ENCODE results near the gene TRPM3. TPM values are rescaled to one million over a fixed set of nuclear protein-coding genes. Genes with fewer than 3 reads are reported as not detected.

Gene TRPM3
- total and polyA plus RNA-seq, 9 of the 15 experiments (the other 6 are each of a cell fraction or from before 2014, with no cell fraction given): 0.04 TPM; not detected in 8

DNA sequence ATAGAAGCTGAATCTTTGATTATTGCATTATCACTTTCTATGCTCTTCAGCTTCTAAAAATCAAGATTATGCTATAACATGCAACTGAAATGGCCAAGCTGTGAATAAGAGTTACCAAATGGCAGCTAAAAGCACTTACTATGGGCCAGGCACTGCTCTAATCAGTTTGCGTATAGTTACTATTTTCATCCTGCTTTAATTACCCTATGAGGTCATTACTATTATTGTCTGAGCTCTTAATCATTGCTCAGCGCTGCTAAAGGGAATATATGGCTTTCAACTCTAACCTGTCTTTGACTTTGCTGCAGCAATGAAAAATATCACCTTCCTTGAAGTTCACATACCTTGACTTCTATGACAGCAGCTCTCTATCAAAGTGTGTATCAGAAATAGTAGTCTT lies 210.8 kb downstream of the TRPM3 start:
- Histone ChIP-seq H3K9me1 (ENCODE audit: control insufficient read depth, insufficient read depth, low read length) (no peaks in the 10 kb centered on the region), H3K9ac (ENCODE audit: insufficient read depth in 1 of 2, low read depth in 2 of 2, low read length in 2 of 2) (no peak overlapping the region), H3K4me1 (replicated peaks in 1 of 2; ENCODE audit: control insufficient read depth in 2 of 2, insufficient read depth in 2 of 2, low read length in 2 of 2) (no peaks in the 10 kb centered on the region), H3K27me3 (ENCODE audit: control insufficient read depth in 2 of 2, insufficient read depth in 2 of 2, low read length in 2 of 2) (no peaks in the 10 kb centered on the region), H3K9me3 (replicated peaks; ENCODE audit: control insufficient read depth, insufficient read depth, low read depth, low read length) (no peaks in the 10 kb centered on the region), H2AFZ (ENCODE audit: low read depth, low read length) (no peak overlapping the region), H3K79me2 (ENCODE audit: control insufficient read depth, insufficient read depth, low read length) (no peaks in the 10 kb centered on the region), H3K4me2 (ENCODE audit: insufficient read depth, low read length) (no peak overlapping the region), H3K4me3 (no peak overlapping the region), H3K27ac (ENCODE audit: extremely low read depth, low read depth, low read length) (no peak overlapping the region), H3K36me3 (ENCODE audit: control insufficient read depth, insufficient read depth, low read length) (no peaks in the 10 kb centered on the region), H4K20me1 (replicated peaks; ENCODE audit: control insufficient read depth, insufficient read depth, low read length) (no peaks in the 10 kb centered on the region)
- BruUV-seq (replicated peaks): no TSS peak
- intact Hi-C loops (cut with micrococcal nuclease) (no loop called here), in situ Hi-C loops (cut with MboI) (loop anchor here (25.0 kb wide), 1 partner anchor 1352 kb away; no protein-coding TSS in a partner anchor)
- DNase-seq (ENCODE audit: extremely low read depth in 1 of 4, low spot score in 3 of 4): no peak
- no peak for TF ChIP-seq LEF1 (IDR thresholded peaks at IDR 0.05)
- no peak for ATAC-seq
- 0% methylated on average over 2 of the region's 2 CpGs for WGBS (ENCODE audit: insufficient coverage, low coverage, missing lambda C conversion rate)
- POLR2A ChIA-PET: no interaction called here
- FAIRE-seq: no peak
- CTCF ChIA-PET (ENCODE audit: low intra/inter-chr PET ratio): no interaction called here

DNA sequence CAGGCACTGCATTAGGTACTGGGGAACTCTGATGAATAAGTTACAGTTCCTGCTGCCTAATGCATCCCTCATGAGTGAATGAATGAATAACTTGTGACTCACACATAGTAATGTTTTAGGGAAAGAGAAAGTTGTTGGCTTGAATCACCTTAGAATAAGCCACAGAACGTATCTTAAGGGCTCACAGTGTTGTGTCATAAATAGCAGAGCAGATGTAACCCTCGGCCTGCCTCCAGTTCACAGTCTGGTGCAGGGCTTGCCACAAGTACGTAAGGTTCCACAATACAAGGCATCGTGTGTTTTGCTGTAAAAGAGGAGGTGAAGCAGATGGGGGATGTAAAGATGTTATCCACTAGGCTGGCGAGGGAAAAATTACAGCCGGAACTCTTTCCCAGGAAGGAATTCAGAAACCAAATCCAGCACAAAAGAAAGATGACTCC lies 218.7 kb downstream of the TRPM3 start:
- no peak for DNase-seq (ENCODE audit: extremely low read depth in 1 of 4, low spot score in 3 of 4)
- no peaks in the 10 kb centered on the region for H3K79me2 ChIP-seq (ENCODE audit: control insufficient read depth, insufficient read depth, low read length)
- ATAC-seq: no peak
- H3K27me3 ChIP-seq (ENCODE audit: control insufficient read depth in 2 of 2, insufficient read depth in 2 of 2, low read length in 2 of 2): no peaks in the 10 kb centered on the region
- no peak overlapping the region for H3K4me2 ChIP-seq (ENCODE audit: insufficient read depth, low read length)
- BruUV-seq (replicated peaks): no TSS peak
- H2AFZ ChIP-seq (ENCODE audit: low read depth, low read length): no peak overlapping the region
- CTCF ChIA-PET (ENCODE audit: low intra/inter-chr PET ratio): no interaction called here
- intact Hi-C loops (cut with micrococcal nuclease): no loop called here
- no peaks in the 10 kb centered on the region for H3K36me3 ChIP-seq (ENCODE audit: control insufficient read depth, insufficient read depth, low read length)
- no peaks in the 10 kb centered on the region for H3K4me1 ChIP-seq (replicated peaks in 1 of 2; ENCODE audit: control insufficient read depth in 2 of 2, insufficient read depth in 2 of 2, low read length in 2 of 2)
- POLR2A ChIA-PET: no interaction called here
- H3K27ac ChIP-seq (ENCODE audit: extremely low read depth, low read depth, low read length): no peak overlapping the region
- H3K9ac ChIP-seq (ENCODE audit: insufficient read depth in 1 of 2, low read depth in 2 of 2, low read length in 2 of 2): no peak overlapping the region
- WGBS (ENCODE audit: insufficient coverage, low coverage, missing lambda C conversion rate): 0% methylated on average over 6 of the region's 6 CpGs
- in situ Hi-C loops (cut with MboI): loop anchor here (25.0 kb wide), 1 partner anchor 1360 kb away; no protein-coding TSS in a partner anchor
- no peaks in the 10 kb centered on the region for H3K9me1 ChIP-seq (ENCODE audit: control insufficient read depth, insufficient read depth, low read length)
- H3K4me3 ChIP-seq: no peak overlapping the region
- no peaks in the 10 kb centered on the region for H4K20me1 ChIP-seq (replicated peaks; ENCODE audit: control insufficient read depth, insufficient read depth, low read length)
- no peaks in the 10 kb centered on the region for H3K9me3 ChIP-seq (replicated peaks; ENCODE audit: control insufficient read depth, insufficient read depth, low read depth, low read length)
- FAIRE-seq: no peak
- TF ChIP-seq, protein P1, sequence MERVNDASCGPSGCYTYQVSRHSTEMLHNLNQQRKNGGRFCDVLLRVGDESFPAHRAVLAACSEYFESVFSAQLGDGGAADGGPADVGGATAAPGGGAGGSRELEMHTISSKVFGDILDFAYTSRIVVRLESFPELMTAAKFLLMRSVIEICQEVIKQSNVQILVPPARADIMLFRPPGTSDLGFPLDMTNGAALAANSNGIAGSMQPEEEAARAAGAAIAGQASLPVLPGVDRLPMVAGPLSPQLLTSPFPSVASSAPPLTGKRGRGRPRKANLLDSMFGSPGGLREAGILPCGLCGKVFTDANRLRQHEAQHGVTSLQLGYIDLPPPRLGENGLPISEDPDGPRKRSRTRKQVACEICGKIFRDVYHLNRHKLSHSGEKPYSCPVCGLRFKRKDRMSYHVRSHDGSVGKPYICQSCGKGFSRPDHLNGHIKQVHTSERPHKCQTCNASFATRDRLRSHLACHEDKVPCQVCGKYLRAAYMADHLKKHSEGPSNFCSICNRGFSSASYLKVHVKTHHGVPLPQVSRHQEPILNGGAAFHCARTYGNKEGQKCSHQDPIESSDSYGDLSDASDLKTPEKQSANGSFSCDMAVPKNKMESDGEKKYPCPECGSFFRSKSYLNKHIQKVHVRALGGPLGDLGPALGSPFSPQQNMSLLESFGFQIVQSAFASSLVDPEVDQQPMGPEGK (CRISPR knock-in tag; IDR thresholded peaks at IDR 0.05; ENCODE audit: borderline replicate concordance): no peak
- TF ChIP-seq ZNF830 (CRISPR knock-in tag; IDR thresholded peaks at IDR 0.05): no peak
- no peak for TF ChIP-seq RUNX1 (IDR thresholded peaks at IDR 0.05; ENCODE audit: low read depth)
- TF ChIP-seq, protein P2, sequence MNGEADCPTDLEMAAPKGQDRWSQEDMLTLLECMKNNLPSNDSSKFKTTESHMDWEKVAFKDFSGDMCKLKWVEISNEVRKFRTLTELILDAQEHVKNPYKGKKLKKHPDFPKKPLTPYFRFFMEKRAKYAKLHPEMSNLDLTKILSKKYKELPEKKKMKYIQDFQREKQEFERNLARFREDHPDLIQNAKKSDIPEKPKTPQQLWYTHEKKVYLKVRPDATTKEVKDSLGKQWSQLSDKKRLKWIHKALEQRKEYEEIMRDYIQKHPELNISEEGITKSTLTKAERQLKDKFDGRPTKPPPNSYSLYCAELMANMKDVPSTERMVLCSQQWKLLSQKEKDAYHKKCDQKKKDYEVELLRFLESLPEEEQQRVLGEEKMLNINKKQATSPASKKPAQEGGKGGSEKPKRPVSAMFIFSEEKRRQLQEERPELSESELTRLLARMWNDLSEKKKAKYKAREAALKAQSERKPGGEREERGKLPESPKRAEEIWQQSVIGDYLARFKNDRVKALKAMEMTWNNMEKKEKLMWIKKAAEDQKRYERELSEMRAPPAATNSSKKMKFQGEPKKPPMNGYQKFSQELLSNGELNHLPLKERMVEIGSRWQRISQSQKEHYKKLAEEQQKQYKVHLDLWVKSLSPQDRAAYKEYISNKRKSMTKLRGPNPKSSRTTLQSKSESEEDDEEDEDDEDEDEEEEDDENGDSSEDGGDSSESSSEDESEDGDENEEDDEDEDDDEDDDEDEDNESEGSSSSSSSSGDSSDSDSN (IDR thresholded peaks at IDR 0.05; ENCODE audit: borderline replicate concordance in 1 of 2, low read depth in 2 of 2, low read length in 2 of 2): no peak
- no peak for TF ChIP-seq CEBPB (tag; IDR thresholded peaks at IDR 0.05)
- TF ChIP-seq ZNF408 (CRISPR knock-in tag; IDR thresholded peaks at IDR 0.05; ENCODE audit: low read depth): no peak
- TF ChIP-seq U2AF2 (optimal IDR thresholded peaks at IDR 0.05; ENCODE audit: low read depth, low read length): no peak
- TF ChIP-seq SMC3 (conservative IDR thresholded peaks at IDR 0.05; ENCODE audit: insufficient read depth, low read depth, low read length): no peak
- TF ChIP-seq FUS (optimal IDR thresholded peaks at IDR 0.05; ENCODE audit: low read depth, low read length): no peak
- TF ChIP-seq, protein P3, sequence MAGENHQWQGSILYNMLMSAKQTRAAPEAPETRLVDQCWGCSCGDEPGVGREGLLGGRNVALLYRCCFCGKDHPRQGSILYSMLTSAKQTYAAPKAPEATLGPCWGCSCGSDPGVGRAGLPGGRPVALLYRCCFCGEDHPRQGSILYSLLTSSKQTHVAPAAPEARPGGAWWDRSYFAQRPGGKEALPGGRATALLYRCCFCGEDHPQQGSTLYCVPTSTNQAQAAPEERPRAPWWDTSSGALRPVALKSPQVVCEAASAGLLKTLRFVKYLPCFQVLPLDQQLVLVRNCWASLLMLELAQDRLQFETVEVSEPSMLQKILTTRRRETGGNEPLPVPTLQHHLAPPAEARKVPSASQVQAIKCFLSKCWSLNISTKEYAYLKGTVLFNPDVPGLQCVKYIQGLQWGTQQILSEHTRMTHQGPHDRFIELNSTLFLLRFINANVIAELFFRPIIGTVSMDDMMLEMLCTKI (IDR thresholded peaks at IDR 0.05; ENCODE audit: partially characterized antibody): no peak

Data from K562 (cell line).